HAP-1 (cell line): ENCODE measurements around the gene ZNF484.
"Not testable (repeated sequence)": the region's sequence is repeated elsewhere in the genome, so short reads cannot be mapped to it uniquely, and the experiment has no call there.

Source experiments
- DNase-seq, 2 experiments: peaks; one replicate each; pipeline ENCODE4 v3.0.0-alpha.2; 2016 to 2020; ENCODE audit warnings: low spot score in 2 of 2
- H3K27me3 ChIP-seq: fragments of 250-450 bp; sonication (Bioruptor Pico); 2 replicates; pipeline ENCODE4 v1.5.1; 2020; ENCODE audit warnings: low read depth, mild to moderate bottlenecking, moderate library complexity
- H3K36me3 ChIP-seq: fragments of 250-450 bp; sonication (Bioruptor Pico); replicated peaks from 2 replicates; pipeline ENCODE4 v1.5.1; 2020; ENCODE audit warnings: mild to moderate bottlenecking
- H3K4me1 ChIP-seq: fragments of 250-450 bp; sonication (Bioruptor Pico); 2 replicates; pipeline ENCODE4 v1.5.1; 2020; ENCODE audit warnings: mild to moderate bottlenecking
- H3K4me3 ChIP-seq: fragments of 250-450 bp; sonication (Bioruptor Pico); 2 replicates; pipeline ENCODE4 v1.5.1; 2020; ENCODE audit warnings: mild to moderate bottlenecking, moderate library complexity
- H3K9me3 ChIP-seq: fragments of 250-450 bp; sonication (Bioruptor Pico); 2 replicates; pipeline ENCODE4 v1.5.1; 2020; ENCODE audit warnings: mild to moderate bottlenecking, moderate library complexity
- in situ Hi-C: fragments of 300-500 bp; cut with MboI; formaldehyde crosslinking; loops from 3 replicates; pipeline ENCODE4 v1.14.3; 2020; ENCODE audit warnings: low sequenced_read_pairs, inconsistent platforms, mixed read lengths

ZNF484 gene

GRCh38 chr9:92886846-92887610, 9.2 kb upstream of the ZNF484 start:
- H3K36me3 ChIP-seq, H3K27me3 ChIP-seq, DNase-seq, in situ Hi-C loops, H3K4me3 ChIP-seq, H3K9me3 ChIP-seq: not testable (repeated sequence)
- H3K4me1 ChIP-seq, result peaks cover 19% of the 10 kb centered on the region

GRCh38 chr9:92883666-92884405, 6.0 kb upstream of the ZNF484 start:
- H3K4me1 ChIP-seq, DNase-seq, in situ Hi-C loops, H3K36me3 ChIP-seq, H3K9me3 ChIP-seq, H3K27me3 ChIP-seq, H3K4me3 ChIP-seq: not testable (repeated sequence)

GRCh38 chr9:92882276-92882675, 4.4 kb upstream of the ZNF484 start:
- H3K4me3 ChIP-seq, result no peak overlapping the region
- H3K4me1 ChIP-seq, result no peaks in the 10 kb centered on the region
- no peaks in the 10 kb centered on the region for H3K36me3 ChIP-seq
- DNase-seq, result no peak
- in situ Hi-C loops, result no loop called here
- H3K27me3 ChIP-seq, result no peaks in the 10 kb centered on the region
- no peaks in the 10 kb centered on the region for H3K9me3 ChIP-seq

- Histone ChIP-seq H3K4me3 (no peak overlapping the region), H3K4me1 (peaks cover 3% of the 10 kb centered on the region; the same call in 1 of the 2 replicates), H3K27me3 (no peaks in the 10 kb centered on the region), H3K9me3 (no peaks in the 10 kb centered on the region), H3K36me3 (no peaks in the 10 kb centered on the region; the same call in 1 of the 2 replicates)
- in situ Hi-C loops, result no loop called here
- no peak for DNase-seq
Observed at GRCh38 chr9:92875373-92875772, 2.5 kb downstream of the ZNF484 start.

GRCh38 chr9:92870289-92870688, 7.5 kb downstream of the ZNF484 start:
- no peak for DNase-seq
- H3K27me3 ChIP-seq, result no peaks in the 10 kb centered on the region
- H3K36me3 ChIP-seq, result peaks cover 4% of the 10 kb centered on the region
- H3K9me3 ChIP-seq, result no peaks in the 10 kb centered on the region
- in situ Hi-C loops, result no loop called here
- H3K4me1 ChIP-seq, result no peaks in the 10 kb centered on the region
- H3K4me3 ChIP-seq, result no peak overlapping the region

GRCh38 chr9:92866600-92866999, 11.2 kb downstream of the ZNF484 start:
- H3K4me3 ChIP-seq, H3K9me3 ChIP-seq, H3K36me3 ChIP-seq, DNase-seq, H3K4me1 ChIP-seq, in situ Hi-C loops, H3K27me3 ChIP-seq: not testable (repeated sequence)

GRCh38 chr9:92864152-92864551, 13.7 kb downstream of the ZNF484 start:
- H3K4me1 ChIP-seq, result no peaks in the 10 kb centered on the region
- H3K36me3 ChIP-seq, result peaks cover 9% of the 10 kb centered on the region
- in situ Hi-C loops, result no loop called here
- DNase-seq, result no peak
- H3K4me3 ChIP-seq, result no peak overlapping the region
- H3K27me3 ChIP-seq, result no peaks in the 10 kb centered on the region
- no peaks in the 10 kb centered on the region for H3K9me3 ChIP-seq

- Histone ChIP-seq H3K27me3 (no peaks in the 10 kb centered on the region), H3K36me3 (peaks cover 6% of the 10 kb centered on the region; the same call in 1 of the 2 replicates), H3K4me1 (no peaks in the 10 kb centered on the region), H3K9me3 (no peaks in the 10 kb centered on the region), H3K4me3 (no peak overlapping the region)
- in situ Hi-C loops, result no loop called here
- DNase-seq, result no peak
Observed at GRCh38 chr9:92860867-92861266, 17.0 kb downstream of the ZNF484 start.

- no peak for DNase-seq
- Histone ChIP-seq H3K36me3 (peaks cover 32% of the 10 kb centered on the region), H3K4me3 (no peak overlapping the region), H3K9me3 (no peaks in the 10 kb centered on the region), H3K4me1 (no peaks in the 10 kb centered on the region), H3K27me3 (no peaks in the 10 kb centered on the region)
- in situ Hi-C loops, result no loop called here
Observed at GRCh38 chr9:92857236-92857635, 20.6 kb downstream of the ZNF484 start.

GRCh38 chr9:92853716-92854115, 24.1 kb downstream of the ZNF484 start:
- H3K4me3 ChIP-seq, result no peak overlapping the region
- H3K27me3 ChIP-seq, result no peaks in the 10 kb centered on the region
- no peak for DNase-seq
- H3K9me3 ChIP-seq, result no peaks in the 10 kb centered on the region; the same call in 1 of the 2 replicates
- H3K36me3 ChIP-seq, result peaks cover 28% of the 10 kb centered on the region
- H3K4me1 ChIP-seq, result no peaks in the 10 kb centered on the region
- in situ Hi-C loops, result no loop called here

- Histone ChIP-seq H3K4me1 (no peaks in the 10 kb centered on the region), H3K27me3 (no peaks in the 10 kb centered on the region), H3K9me3 (peaks cover 17% of the 10 kb centered on the region), H3K4me3 (no peak overlapping the region), H3K36me3 (peaks cover 50% of the 10 kb centered on the region)
- in situ Hi-C loops, result no loop called here
- no peak for DNase-seq
Observed at GRCh38 chr9:92850898-92851297, 26.9 kb downstream of the ZNF484 start.

- peaks cover 17% of the 10 kb centered on the region for H3K9me3 ChIP-seq
- in situ Hi-C loops, H3K4me3 ChIP-seq, DNase-seq, H3K27me3 ChIP-seq, H3K4me1 ChIP-seq: not testable (repeated sequence)
- peaks cover 34% of the 10 kb centered on the region for H3K36me3 ChIP-seq
Observed at GRCh38 chr9:92848740-92849139, 29.1 kb downstream of the ZNF484 start.

- Histone ChIP-seq H3K36me3 (peaks cover 23% of the 10 kb centered on the region), H3K9me3 (peaks cover 17% of the 10 kb centered on the region), H3K4me3 (no peak overlapping the region), H3K4me1 (no peaks in the 10 kb centered on the region), H3K27me3 (no peaks in the 10 kb centered on the region)
- DNase-seq, result no peak
- in situ Hi-C loops, result no loop called here
Observed at GRCh38 chr9:92846662-92847145, 31.1 kb downstream of the ZNF484 start.

GRCh38 chr9:92838411-92838810, 39.4 kb downstream of the ZNF484 start:
- H3K4me3 ChIP-seq, DNase-seq, H3K9me3 ChIP-seq, H3K36me3 ChIP-seq, H3K4me1 ChIP-seq, H3K27me3 ChIP-seq, in situ Hi-C loops: not testable (repeated sequence)
